Amygdala (tissue), 56 donors: Measurements from ENCODE around the gene CPLANE2.

Source experiments
- DNase-seq, 56 donors: peaks; one replicate each; lab custom pipeline; 2025; lab: John Stamatoyannopoulos, UW

CPLANE2 gene

GRCh38 chr1:16195518-16195905, 41.5 kb downstream of the CPLANE2 start:
- no peak for DNase-seq

- peak in 1 of 56 donors; percentile 8 for DNase-seq
Observed at GRCh38 chr1:16191916-16192546, 45.0 kb downstream of the CPLANE2 start.

- DNase-seq: no peak
Observed at GRCh38 chr1:16191309-16191708, 45.7 kb downstream of the CPLANE2 start.

- DNase-seq: peak in 47 of 56 donors; percentile 13 to 84 (median 46)
Observed at GRCh38 chr1:16189921-16190621, 46.9 kb downstream of the CPLANE2 start.

- no peak for DNase-seq
Observed at GRCh38 chr1:16189003-16189402, 48.0 kb downstream of the CPLANE2 start.

- peak in 40 of 56 donors; percentile 7 to 74 (median 33) for DNase-seq
Observed at GRCh38 chr1:16187748-16188401, 49.1 kb downstream of the CPLANE2 start.

- no peak for DNase-seq
Observed at GRCh38 chr1:16186655-16187235, 50.2 kb downstream of the CPLANE2 start.

GRCh38 chr1:16184557-16185303, 52.3 kb downstream of the CPLANE2 start:
- DNase-seq: no peak

- no peak for DNase-seq
Observed at GRCh38 chr1:16183765-16184556, 53.0 kb downstream of the CPLANE2 start.

- no peak for DNase-seq
Observed at GRCh38 chr1:16183179-16183578, 53.8 kb downstream of the CPLANE2 start.

GRCh38 chr1:16181887-16182719, 54.9 kb downstream of the CPLANE2 start:
- DNase-seq: no peak
